Measurements from ENCODE around the gene VIM. TPM values are rescaled to one million over a fixed set of nuclear protein-coding genes. Genes with fewer than 3 reads are reported as not detected.

VIM gene
- total RNA-seq, 2 donors from 2014 or later = 934 to 1,097 TPM

GRCh38 chr10:17278607-17279240, 50.7 kb downstream of the VIM start:
- ATAC-seq (no peak), DNase-seq (no peak)
- intact Hi-C loops (cut with DNase I) = no loop called here

DNA sequence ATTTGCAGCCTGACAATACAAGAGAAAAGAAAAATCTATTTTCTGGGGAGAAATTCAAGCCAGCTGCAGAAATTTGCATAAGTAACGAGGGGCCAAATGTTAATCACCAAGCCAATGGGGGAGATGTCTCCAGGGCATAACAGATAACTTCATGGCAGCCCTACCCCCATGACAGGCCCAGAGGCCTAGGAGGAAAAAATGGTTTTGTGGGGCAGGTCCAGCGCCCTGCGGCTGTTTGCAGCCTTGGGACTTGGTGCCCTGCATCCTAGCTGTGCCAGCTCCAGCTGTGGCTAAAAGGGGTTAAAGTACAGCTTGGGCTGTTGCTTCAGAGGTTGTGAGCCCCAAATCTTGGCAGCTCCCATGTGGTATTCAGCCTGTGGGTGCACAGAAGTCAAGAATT, 54.3 kb downstream of the VIM start:
- ATAC-seq = no peak
- intact Hi-C loops (cut with DNase I) = no loop called here
- no peak for DNase-seq

DNA sequence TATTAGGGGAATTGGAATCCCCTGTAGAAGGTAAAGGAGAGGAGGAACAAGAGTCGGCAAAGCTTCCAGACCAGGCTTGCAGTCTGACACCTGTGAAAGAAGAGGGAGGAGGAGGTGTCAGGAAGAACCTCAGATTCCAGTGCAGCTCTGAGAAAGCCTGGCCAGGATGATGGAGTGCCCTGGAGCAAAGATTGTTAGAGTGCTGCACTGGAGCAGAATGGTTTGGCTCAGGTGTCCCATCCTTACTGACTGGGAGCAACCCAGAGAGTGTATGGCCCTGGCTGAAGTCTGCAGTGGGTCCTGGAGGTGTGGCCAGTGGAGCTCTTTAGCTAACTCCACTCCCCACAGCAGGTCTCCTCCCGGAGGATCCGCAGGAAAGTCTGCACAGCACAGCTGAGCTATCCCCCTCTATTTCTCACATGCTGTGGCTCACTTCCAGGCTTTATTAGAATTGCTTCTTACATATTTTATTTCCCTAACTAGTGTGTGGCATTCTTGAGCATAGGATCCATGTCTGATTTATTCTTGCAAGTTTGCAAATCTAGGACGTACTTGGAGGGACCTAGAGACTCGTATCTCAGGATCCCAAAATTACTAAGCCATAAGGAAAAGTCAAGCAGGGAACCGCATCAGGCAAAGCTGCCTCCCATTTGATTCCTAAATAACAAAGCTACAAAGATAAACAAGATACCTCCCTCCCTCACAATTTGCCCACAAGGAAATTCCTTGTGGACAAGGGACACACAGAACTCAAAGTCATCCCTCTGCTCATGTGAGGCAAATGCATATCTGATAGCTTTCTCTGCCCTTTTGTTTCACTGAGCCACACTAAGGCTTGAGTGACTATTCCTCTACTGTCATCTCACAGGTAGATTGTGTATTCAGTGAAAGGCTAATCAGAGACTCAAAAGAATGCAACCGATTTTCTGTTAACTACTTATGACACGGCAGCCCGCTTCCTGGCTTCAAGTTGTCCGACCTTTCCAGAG, 58.8 kb downstream of the VIM start:
- no peak for DNase-seq
- ATAC-seq = no peak
- intact Hi-C loops (cut with DNase I) = no loop called here

Other genes starting within 250 kb of the VIM start
- under 1 TPM; 0.84 to 0.91 TPM for gene CUBN, start 98.4 kb upstream of the VIM start, total RNA-seq
- 1 to 10 TPM; 4.8 to 5.0 TPM for gene TRDMT1, start 26.6 kb upstream of the VIM start, total RNA-seq
- gene ST8SIA6, start 226.4 kb downstream of the VIM start, total RNA-seq = 10 to 100 TPM in 1 of 2 donors, 1 to 10 TPM in 1; 3.6 to 11.0 TPM

Data from left cardiac atrium (tissue), 4 donors.